Progenitor cell of endocrine pancreas (in vitro differentiated cells): ENCODE results near the gene YAE1. TPM values are rescaled to one million over a fixed set of nuclear protein-coding genes. Genes with fewer than 3 reads are reported as not detected.

Source experiments
- DNase-seq: peaks from one replicate; pipeline ENCODE4 v3.0.0; 2021; ENCODE audit warnings: low spot score; ENCODE audit not compliant: unreplicated experiment
- H3K27ac Mint-ChIP-seq: 2 replicates; pipeline ENCODE4 v1.8.0; 2021; ENCODE audit warnings: mild to moderate bottlenecking, moderate library complexity, mixed read lengths
- H3K27me3 Mint-ChIP-seq: 2 replicates; pipeline ENCODE4 v1.8.0; 2021; ENCODE audit warnings: mixed read lengths
- H3K36me3 Mint-ChIP-seq: 2 replicates; pipeline ENCODE4 v1.8.0; 2022; ENCODE audit warnings: mixed read lengths; ENCODE audit not compliant: insufficient read depth
- H3K4me1 Mint-ChIP-seq: 2 replicates; pipeline ENCODE4 v1.8.0; 2021; ENCODE audit warnings: low read depth, mixed read lengths
- H3K4me3 Mint-ChIP-seq: 2 replicates; pipeline ENCODE4 v1.8.0; 2021; ENCODE audit warnings: low read depth, mild to moderate bottlenecking, moderate library complexity, mixed read lengths
- H3K9me3 Mint-ChIP-seq: 2 replicates; pipeline ENCODE4 v1.8.0; 2021; ENCODE audit warnings: low read depth, mixed read lengths
- total RNA-seq: library from RNA; stranded (reverse); gene quantifications from 2 replicates; pipeline ENCODE4 v1.2.1, GENCODE V29; 2021
- TF ChIP-seq, protein P1 (sequence below): fragments of 200-600 bp; sonication (generic); IDR thresholded peaks from one replicate; pipeline ENCODE4 v1.5.0; 2021; ENCODE audit warnings: antibody characterized with exemption, mild to moderate bottlenecking; ENCODE audit not compliant: unreplicated experiment

YAE1 gene
- total RNA-seq, 1 donor from 2014 or later: 35.0 TPM

DNA sequence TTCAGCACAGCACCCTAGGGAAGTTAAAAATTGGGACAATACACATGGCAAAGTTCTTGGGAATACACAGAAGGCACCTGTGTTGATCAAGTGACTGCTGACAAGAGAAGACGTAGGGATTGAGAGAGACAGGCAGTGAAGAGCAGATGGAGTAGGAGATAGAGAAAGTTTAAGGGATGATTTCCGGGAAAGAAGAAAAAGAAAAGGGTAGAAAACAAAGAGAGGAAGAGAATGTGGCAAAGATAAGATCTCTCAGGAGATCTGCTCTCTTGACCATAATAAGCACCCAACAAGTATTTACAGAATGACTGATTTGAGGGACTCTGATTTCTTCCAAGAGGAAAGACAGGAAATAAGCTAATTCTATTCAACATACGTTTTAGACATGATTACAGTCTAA lies 42.1 kb downstream of the YAE1 start:
- Mint-ChIP-seq H3K9me3 (no peaks in the 10 kb centered on the region), H3K36me3 (peaks cover 1% of the 10 kb centered on the region), H3K4me3 (no peak overlapping the region), H3K4me1 (peaks cover 9% of the 10 kb centered on the region), H3K27ac (no peak overlapping the region), H3K27me3 (peaks cover 27% of the 10 kb centered on the region)
- DNase-seq: no peak
- TF ChIP-seq, protein P1, sequence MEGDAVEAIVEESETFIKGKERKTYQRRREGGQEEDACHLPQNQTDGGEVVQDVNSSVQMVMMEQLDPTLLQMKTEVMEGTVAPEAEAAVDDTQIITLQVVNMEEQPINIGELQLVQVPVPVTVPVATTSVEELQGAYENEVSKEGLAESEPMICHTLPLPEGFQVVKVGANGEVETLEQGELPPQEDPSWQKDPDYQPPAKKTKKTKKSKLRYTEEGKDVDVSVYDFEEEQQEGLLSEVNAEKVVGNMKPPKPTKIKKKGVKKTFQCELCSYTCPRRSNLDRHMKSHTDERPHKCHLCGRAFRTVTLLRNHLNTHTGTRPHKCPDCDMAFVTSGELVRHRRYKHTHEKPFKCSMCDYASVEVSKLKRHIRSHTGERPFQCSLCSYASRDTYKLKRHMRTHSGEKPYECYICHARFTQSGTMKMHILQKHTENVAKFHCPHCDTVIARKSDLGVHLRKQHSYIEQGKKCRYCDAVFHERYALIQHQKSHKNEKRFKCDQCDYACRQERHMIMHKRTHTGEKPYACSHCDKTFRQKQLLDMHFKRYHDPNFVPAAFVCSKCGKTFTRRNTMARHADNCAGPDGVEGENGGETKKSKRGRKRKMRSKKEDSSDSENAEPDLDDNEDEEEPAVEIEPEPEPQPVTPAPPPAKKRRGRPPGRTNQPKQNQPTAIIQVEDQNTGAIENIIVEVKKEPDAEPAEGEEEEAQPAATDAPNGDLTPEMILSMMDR: no peak

DNA sequence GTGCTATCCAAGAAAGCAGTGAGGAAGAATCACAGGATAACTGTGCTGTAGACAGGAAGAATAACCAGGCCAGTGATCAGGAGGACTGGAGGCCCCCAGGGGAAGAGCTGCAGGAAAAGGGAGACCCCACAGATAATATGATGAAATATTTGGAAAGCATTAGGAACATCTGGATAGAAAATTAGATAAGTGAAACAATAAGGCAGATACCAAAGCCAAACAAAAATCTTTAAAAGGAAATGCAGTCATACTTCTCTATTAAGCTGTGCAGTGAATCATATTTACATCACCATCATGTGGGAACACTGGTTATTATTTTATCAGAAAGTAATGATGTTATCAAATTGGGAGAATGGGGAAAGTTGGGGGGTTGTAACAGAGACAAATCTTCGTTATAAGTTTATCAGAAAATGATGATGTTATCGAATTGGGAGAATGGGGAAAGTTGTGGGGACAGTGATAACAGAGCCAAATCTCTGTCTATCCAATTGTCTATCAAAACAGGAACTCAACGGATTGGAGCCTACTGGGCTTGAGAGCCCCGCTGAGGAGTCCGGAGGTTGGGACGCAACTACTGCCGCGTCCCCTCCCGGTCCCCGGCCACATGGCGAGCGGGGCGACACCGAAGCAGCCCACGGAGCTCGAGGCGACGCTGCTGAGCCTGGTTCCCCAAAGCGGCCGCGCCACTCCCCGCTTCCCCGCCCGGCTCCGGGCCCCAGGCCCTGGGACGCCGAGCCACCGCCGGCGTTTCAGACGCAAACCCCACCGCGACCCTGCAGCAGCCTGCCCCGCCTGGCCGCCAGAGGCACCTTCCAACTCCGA lies 43.1 kb downstream of the YAE1 start:
- TF ChIP-seq, protein P1: peak; percentile 50
- peaks cover 9% of the 10 kb centered on the region for H3K4me1 Mint-ChIP-seq
- no peaks in the 10 kb centered on the region for H3K9me3 Mint-ChIP-seq
- H3K27me3 Mint-ChIP-seq: peaks cover 27% of the 10 kb centered on the region
- peaks cover 1% of the 10 kb centered on the region for H3K36me3 Mint-ChIP-seq
- H3K27ac Mint-ChIP-seq: no peak overlapping the region
- H3K4me3 Mint-ChIP-seq: peak overlapping the region; percentile 56
- DNase-seq: peak; percentile 26

DNA sequence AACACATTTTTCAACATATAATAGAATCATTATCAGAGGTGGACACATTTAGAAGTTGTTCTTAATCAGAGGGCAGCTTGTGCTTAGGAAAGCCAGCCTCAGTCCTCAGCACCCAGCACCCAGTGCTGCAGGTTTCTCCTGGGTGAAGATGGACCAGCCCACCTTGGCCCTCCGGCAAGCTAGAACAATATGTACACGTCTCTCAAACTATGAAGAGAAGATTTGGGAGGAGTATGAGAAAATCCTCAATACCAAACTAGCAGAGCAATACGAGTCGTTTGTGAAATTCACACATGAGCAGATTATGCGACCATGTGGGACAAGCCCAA lies 43.7 kb downstream of the YAE1 start:
- H3K9me3 Mint-ChIP-seq: no peaks in the 10 kb centered on the region
- no peak overlapping the region for H3K27ac Mint-ChIP-seq
- no peak for DNase-seq
- TF ChIP-seq, protein P1: no peak
- peak overlapping the region; percentile 56 for H3K4me3 Mint-ChIP-seq
- peaks cover 27% of the 10 kb centered on the region for H3K27me3 Mint-ChIP-seq
- peaks cover 9% of the 10 kb centered on the region for H3K4me1 Mint-ChIP-seq
- H3K36me3 Mint-ChIP-seq: peaks cover 1% of the 10 kb centered on the region

DNA sequence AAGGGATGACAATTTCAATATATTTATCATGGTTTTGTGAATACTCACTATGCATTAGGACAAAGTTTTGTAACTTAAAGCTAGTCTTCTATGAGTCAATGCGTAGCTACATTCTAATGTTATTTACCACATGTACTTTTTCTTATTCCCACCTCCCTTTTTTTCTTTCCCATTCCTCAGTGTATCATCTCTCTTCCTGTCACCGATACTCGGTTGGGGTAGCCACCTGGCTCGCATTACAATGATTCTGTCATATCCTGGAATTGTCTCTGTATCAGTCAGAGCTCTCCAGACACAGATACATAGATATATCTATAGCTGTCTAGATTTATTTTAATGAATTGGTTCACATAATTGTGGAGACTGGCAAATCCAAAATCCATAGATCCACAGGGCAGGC lies 47.4 kb downstream of the YAE1 start:
- no peak for DNase-seq
- TF ChIP-seq, protein P1: no peak
- Mint-ChIP-seq H3K27ac (no peak overlapping the region), H3K9me3 (no peaks in the 10 kb centered on the region), H3K36me3 (peaks cover 1% of the 10 kb centered on the region), H3K4me1 (peaks cover 24% of the 10 kb centered on the region), H3K4me3 (no peak overlapping the region), H3K27me3 (peaks cover 20% of the 10 kb centered on the region)

DNA sequence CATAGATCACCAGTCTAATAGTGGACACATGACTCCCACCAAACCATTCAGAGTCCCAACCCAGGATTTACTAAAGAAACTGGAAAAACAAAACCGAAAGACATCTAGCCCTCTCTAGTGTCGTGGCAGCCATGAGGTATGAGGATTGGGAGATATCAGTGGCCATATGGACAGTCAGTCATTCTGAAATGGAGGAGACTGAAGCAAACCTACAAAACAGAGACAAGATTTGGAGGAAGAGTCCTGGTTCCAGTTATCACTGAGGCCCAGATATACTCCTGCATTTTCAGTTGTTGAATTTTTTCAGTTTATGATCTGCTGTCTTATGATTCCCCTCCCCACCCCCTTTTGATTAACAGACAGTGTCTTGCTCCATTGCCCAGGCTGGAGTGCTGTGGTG lies 48.1 kb downstream of the YAE1 start:
- Mint-ChIP-seq H3K4me1 (peaks cover 19% of the 10 kb centered on the region), H3K36me3 (peaks cover 1% of the 10 kb centered on the region), H3K4me3 (no peak overlapping the region), H3K27me3 (peaks cover 14% of the 10 kb centered on the region), H3K9me3 (no peaks in the 10 kb centered on the region), H3K27ac (no peak overlapping the region)
- TF ChIP-seq, protein P1: no peak
- DNase-seq: no peak
